NCI-H748 (cell line): ENCODE results near the gene DCUN1D2.
"Not testable (repeated sequence)": the region's sequence is repeated elsewhere in the genome, so short reads cannot be mapped to it uniquely, and the experiment has no call there.

ENCODE experiments used
- DNase-seq: peaks from one replicate; lab custom pipeline; 2025; ENCODE audit not compliant: unreplicated experiment; lab: John Stamatoyannopoulos, UW

Gene DCUN1D2

DNA sequence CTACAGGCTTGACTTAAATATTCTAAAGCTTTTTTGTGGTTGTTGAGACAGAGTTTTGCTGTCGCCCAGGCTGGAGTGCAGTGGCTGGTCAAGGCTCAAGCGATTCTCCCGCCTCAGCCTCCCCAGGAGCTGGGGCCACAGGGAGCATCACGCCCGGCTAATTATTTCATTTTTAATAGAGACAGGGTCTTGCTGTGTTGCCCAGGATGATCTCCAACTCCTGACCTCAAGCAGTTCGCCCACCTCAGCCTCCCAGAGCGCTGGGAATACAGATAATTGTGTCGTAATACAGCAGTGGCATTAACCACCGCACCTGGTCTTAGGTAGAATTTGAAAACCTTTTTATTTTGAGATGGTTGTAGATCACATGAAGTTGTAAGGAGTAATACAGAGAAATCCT, 1.5 kb upstream of the DCUN1D2 start:
- no peak for DNase-seq

DNA sequence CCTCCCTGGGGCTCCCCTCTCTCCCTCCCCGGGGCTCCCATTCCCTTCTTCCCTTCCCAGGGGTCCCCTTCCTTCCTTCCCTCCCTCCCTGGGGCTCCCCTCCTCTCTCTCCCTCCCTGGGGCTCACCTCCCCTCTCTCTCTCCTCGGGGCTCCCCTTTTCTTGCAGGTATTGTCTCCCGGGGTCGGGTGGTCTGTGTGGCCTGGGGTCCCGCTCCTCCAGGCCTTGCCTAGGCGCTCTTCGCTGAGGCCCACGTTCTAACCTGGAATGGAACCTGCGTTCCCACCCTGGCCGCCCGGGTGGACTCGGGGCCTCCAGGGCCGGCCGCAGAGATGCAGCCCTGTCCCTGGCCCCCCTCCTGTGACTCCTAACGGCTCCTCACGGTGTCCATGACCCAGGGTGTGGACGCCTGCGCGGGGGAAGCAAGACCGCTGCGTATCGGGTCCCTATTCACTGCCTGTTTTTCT, 940 bp upstream of the DCUN1D2 start:
- peak; percentile 56 for DNase-seq

DNA sequence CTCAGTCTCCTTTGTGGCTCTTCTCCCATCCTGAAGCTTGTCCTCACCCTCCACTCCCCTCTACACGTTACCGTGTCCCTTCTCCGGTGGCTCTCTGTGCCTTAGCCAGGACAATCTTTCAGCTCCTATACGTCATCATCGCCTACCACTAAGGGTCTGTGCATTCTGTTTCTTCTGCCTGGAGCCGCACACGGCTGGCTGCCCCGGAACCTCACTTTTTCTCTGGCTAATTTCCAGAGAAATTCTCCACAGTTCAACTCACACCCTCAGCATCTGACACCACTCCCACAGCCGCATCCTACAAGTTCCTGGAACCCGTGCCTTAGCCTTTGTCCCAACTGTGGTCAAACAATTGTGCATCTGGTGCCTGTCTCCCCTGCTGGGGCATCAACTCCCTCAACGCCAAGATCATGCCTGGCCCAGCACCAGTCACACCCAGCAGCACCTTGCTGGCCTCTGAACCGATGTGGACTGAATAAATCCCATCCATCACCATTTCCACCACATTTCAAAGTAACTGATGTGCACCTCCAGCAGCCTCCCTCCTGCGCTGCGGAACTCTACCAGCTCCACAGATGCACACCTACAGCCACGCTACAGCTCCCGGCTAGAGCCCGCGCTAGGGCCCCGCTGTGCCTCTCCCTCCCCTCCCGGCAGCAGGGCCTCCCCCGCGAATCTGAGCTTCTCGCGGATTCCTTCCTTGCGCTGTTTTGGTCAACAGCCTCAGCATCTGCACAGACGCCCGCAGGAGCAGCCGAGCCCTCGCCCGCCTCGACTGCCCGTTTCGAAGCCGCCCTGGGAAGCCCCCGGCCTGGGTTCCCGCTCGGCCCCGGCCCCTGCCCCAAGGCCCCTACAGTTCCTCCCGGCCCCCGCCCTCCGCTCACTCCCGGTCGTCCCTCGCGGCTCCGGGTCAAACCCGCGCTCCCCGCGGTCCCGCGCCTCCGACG, 689 bp downstream of the DCUN1D2 start:
- DNase-seq = peak; percentile 66

DNA sequence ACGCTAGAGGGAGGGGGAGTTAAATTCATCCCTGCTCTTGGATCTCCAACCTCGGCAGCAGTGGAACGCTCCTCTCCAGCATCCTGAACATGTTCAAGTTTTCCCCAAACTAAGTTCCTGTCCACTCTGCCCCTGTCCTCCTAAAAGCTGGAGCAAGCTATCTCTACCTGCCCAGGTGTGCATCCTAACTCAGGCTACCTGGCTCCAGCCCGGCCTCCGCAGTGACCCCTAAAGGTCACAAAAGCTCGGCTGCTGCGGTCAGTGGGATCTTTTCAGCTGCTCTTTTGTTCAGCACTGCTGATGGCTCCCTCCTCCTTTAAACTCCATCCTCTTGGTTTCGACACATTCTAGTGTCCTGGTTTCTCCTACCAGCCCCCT, 1.4 kb downstream of the DCUN1D2 start:
- peak; percentile 59 for DNase-seq

DNA sequence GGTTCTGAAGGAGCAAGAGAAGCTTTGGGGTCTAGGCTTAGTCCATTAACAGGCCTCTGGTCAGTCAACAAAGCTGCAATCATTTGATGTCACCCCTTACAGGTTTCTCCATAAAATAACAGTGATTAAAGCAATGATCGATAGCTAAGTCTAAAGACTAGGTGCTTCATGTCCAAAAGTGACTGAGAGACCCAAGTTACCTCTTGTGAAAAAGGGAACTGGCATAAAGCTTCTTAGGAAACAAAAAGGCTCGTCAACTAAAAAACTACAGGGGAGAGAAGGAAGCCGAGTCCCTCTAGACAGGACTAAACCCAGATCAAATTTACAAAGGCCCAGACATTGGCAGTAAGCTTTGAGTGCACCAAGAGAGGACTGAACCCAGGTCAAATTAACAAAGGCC, 2.2 kb downstream of the DCUN1D2 start:
- no peak for DNase-seq

DNA sequence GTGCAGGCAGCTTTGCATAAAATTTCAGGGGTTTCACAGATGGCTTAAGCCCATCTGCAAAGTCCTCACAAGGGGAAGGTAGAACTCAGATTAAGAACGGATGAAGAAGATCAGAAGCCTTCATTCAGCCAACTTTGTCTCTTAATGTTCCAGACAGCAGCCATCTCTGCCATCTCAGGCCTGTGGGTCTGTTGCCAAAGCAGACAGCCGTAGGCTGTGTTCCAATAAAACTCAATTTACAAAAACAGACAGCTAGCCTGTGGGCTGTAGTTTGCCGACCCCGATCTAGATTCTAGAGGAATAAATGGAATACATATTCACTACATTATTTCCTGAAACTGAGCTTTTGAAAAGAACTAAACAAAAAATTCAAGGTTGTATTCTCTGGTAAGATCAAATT, 3.8 kb downstream of the DCUN1D2 start:
- no peak for DNase-seq

DNA sequence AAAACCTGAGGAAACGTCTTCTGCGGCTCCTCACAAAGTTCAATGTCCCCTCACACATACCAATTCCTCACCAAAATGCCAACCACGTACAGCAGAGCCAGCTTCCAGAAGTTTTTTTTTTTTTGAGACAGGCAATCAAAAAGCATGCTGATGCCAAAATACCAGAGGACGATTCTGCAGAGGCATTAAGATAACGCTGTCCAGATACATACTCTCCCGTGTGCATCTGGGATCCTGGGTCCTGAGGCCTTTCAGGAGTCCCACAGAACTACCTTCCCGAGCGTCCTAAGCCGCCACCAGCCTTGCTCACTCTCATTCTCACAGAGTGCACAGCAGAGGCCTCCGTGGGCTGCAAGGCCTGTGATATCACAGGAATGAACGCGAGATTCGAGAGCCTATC, 5.0 kb downstream of the DCUN1D2 start:
- DNase-seq = no peak

DNA sequence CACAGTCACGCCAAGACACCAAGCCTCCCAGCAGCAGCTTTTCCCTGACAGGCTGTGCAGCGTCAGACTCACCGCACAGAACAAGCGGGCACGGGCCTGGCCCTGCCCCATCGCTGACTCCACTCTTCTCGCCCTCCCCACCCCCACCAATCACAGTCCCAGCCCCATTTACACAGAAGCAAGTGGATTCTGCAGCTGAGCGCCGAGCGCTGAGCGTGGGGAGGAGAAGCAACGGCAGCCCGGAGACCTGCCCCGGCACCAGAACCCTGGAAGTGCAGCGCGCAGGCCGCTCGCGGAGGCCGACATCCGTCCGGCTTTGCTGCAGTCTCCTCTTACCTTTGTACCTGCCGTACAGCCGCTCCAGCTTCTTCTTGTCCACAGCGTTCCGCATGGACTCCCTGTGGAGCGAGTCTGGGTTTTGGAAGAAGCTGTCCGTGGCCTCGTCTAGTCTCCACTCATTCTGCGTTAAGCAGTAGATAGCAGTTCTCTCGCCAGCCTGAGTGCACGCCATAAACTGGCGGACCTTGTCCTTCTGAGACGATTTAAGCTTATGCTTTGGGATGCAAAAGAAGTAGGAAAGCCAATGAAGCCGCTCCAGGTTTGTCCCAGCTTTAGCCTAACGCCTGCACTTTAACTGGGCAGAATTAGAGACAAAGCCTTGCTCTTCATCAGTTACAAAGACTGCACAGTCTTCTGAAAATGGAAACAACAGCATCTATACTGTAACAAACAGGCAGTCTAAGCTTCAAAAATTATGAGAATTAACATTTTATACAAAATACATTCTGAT, 6.8 kb downstream of the DCUN1D2 start:
- DNase-seq = no peak

DNA sequence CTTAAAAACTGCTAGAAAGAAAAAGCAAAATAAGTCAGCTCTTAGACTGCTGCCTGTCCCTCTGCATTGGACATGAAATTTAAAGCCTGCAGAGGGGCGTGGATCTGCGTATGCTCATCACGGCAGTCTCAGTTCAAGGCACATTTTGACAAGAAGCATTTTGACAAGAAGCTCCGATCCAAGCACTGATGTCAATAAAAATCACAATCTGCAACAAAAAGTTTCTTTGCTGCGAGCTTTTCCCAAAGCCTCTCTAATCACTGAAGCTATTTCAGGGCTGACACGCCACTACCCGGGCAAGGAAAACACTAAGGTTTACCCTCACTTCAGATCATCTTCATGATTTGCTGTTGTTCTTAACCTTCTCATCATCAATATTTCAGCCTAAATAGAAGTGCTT, 7.4 kb downstream of the DCUN1D2 start:
- DNase-seq = no peak

DNA sequence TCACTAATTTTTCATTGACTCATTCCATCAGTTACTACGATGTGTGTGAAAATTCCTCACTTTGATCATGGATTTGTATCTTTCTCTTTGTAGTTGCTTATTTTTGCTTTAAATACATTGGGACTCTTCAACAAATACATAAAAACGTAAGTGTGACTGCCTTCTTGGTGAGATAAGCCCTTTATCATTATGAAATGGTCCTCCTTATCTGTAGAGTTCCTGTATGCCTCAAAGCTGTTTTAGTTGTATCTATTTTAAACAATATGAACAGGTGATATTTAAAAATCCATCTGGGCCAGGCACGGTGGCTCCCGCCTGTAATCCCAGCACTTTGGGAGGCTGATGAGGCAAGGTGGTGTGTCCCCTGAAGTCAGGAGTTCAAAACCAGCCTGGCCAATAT, 11.3 kb downstream of the DCUN1D2 start:
- no peak for DNase-seq

DNA sequence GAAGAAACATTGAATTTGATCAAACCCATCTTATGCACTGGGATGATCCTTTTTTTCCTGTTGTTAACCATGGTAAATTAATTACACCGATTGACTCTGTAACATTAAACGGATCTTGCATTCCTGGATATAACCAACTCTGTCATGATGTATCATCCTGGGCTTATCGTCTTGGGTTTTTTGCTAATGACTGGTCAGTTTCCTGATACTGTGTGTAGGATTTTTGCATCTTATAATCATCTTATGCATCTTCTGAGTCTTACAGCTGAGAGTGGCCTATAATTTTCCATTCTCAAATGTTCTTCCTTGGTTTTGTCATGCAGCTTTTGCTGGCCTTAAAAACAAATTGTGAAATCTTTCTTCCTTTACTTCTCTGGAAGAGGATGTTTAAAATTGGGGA, 12.8 kb downstream of the DCUN1D2 start:
- DNase-seq = no peak

DNA sequence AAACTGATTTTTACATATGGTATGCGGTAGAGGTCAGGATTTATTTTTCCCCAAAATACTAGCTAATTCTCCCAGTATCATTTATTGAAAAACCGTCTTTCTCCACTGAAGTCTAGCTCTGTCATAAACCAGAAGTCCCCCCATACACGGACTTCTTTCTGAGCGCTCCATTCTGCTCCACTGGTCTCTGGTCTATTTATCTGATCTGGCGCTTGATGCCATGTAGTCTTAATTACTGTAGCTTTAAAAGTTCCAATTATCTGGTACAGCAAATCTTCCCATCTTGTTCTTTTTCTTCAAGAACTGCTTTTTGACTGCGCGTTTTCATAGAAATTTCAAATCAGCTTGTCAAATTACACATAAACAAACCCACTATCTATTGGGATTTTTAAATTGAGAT, 13.7 kb downstream of the DCUN1D2 start:
- no peak for DNase-seq

DNA sequence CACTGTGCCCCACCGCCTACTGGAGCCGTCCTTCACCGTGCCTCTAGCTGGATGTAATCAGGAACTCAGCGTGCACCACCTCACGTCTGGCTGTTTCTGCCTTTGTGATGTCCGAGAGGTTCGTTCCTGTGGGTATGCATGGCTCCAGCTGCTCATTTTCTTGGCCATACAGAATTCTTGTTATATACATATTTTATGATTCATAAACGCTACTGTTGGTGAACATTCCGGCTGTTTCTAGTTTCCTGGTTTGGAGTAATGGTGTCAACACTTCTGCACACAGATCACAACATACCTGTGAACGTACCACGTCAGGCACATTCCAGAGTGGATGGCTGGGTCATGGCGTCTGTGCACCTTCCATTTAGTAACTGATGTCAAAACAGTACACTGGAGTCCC, 14.6 kb downstream of the DCUN1D2 start:
- DNase-seq = no peak

DNA sequence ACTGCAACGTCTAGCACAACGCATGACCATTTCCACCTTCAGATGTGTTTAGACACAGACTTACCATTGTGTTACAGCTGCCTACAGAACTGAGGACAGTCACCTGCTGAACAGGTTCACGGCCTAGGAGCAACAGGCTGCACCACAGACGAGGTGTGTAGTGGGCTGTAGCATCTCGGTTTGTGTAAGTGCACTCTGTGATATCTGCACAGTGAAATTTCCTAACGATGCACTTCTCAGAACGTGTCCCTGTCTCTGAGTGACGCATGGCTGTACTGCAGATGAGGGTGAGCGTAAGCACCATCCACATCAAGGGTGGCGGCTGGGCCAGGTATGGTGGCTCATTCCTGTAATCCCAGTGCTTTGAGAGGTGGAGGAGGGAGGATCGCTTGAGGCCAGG, 15.2 kb downstream of the DCUN1D2 start:
- no peak for DNase-seq

DNA sequence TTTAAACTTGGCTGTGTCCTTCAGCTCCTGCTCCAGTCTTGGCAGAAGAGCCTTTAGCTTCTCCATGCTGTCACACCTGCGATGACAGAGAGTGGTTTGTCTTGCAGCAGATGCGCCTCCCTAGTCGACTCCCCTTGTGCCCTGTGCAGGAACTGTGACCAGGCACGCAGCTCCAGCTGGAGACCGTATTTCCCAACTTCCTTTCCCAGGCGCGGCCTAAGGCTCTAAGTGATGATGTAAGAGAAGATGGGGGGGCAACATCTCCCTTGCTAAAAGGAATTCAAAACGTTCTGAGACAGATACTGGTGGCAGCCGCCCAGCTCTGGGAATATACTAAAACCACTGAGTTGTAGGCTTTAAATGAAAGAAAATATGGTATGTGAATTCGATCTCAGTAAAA, 16.3 kb downstream of the DCUN1D2 start:
- no peak for DNase-seq

DNA sequence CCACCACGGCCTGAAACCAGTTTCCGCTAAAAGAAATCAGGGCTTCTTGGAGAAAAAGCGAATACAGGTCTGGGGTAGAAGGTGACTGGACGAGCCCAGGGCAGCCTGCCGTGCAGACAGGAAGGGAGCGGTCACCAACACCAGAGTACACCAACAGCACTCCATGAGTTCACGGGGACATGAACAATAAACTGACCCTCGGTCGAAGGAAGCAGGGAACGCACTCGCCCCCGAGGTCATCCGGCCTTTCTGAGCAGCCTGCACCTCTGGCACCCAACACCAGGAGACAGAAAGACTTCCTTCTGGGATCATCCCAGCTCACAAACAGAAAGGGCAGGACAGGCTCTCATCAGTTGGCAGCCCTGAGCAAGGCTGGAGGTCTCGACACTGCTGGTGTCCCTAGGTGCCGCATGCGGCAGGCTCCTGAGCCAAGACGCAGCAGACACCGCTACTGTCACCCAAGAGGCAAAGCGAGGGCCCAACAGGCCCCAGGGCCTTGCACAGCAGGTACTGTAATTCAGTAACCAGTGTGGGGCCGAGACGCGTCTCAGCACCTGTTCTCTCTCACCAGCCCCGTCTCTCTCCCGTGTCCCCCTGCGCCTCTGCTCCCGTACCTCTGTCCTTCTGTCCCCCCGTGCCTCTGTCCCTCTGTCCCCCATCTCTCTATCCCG, 18.0 kb downstream of the DCUN1D2 start:
- DNase-seq = no peak

DNA sequence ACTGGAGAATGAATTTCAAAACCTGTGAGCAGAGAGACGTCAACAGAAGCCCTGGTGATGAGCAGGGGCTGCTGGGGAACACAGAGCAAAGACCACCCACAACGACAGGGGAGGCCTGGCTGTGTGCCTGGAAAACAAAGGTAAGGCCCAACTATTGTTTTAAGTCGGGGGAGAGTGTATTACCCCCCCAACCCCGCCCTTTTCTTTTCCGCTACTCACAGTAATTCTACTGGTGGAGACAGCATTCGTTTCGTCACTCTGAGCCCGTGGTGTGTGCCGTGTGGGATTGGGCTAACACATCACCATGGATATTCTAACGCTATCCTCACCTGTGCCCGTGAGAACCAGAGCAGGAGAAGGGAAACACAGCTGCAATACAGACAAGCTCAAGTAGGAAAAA, 18.7 kb downstream of the DCUN1D2 start:
- no peak for DNase-seq

DNA sequence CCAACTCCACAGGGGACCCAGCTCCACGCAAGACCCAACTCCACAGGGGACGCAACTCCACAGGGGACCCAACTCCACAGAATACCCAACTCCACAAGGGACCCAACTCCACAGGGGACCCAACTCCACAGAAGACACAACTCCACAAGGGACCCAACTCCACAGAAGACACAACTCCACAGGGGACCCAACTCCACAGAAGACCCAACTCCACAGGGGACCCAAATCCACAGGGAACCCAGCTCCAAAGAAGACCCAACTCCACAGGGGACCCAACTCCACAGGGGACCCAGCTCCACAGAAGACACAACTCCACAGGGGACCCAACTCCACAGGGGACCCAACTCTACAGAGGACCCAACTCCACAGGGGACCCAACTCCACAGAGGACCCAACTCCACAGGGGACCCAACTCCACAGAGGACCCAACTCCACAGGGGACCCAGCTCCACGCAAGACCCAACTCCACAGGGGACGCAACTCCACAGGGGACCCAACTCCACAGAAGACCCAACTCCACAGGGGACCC, 19.8 kb downstream of the DCUN1D2 start:
- not testable (repeated sequence) for DNase-seq

DNA sequence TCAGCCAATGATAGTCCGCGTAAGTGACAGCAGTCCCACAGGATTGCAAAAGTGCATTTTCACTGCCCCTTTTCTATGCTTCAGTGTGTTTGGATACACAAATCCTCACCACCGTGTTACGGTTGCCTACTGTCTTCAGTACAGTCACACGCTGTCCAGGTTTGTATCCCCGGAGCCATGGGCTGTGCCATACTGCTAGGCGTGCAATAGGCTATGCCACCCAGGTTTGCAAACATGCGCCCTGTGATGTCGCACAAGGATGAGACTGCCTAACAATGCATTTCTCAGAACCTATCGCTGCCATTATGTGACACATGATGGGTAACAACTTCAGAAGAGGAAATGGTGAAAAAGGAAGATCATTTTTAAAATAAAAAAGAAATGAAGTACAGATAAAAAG, 20.4 kb downstream of the DCUN1D2 start:
- no peak for DNase-seq

DNA sequence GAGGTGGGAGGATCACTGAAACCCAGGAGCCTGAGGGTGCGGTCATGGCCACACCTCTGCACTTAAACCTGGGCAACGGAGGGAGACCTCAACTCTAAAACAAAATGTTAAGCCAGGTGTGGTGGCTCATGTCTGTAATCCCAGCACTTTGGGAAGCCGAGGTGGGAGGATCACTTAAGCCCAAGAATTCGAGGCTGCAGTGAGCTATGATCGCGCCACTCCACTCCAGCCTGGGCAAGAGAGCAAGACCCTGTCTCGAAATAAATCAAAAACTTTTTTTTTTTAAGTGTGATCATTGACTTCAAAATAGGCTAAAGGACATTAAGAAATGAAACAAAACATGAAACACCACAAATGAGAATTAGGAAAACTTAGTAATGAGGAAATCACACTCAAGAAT, 20.9 kb downstream of the DCUN1D2 start:
- DNase-seq = no peak

DNA sequence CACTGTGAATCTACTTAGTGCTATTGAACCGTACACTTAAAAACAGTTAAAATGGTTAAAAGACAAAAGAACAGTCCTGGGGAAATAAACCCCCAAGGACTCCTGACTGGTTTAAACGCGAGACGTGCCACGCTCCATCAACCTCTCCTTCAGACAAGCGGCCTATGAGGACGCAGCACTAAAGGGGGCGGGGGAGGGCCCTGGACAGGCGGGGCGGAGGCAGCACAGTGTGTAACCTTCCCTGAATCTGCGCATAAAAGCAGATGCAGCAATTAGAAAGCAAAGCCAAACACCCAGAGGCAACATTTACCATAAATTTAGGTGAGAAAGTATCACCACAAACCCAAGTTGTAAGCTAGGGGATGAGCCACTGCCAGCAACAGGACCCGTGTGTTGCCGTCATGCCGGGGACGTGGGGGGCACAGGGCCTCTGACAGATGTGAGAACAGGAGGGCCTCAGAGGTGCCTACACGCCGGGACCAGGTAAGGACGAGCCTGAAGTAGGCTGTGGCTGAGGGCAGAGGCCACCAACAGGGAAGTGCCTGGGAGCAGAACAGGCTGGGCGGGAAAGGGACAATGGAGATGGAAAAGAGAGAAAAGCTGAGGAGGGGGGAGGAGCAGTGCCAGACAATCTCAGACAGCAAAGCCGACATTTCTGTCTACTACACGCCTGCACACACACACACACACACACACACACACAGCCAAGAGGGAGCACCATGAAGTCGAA, 21.9 kb downstream of the DCUN1D2 start:
- DNase-seq = no peak
